ENCODE results near the gene ACAT2.

GRCh38 chr6:159730332-159730676 is 31.5 kb upstream of the ACAT2 start:
- TF ChIP-seq CTCF (IDR thresholded peaks at IDR 0.05 in 4 of 5, conservative IDR thresholded peaks at IDR 0.05 in 1 of 5) (no peak), POLR2A (IDR thresholded peaks at IDR 0.05) (no peak)
